Measurements from ENCODE around the gene TMEM254. TPM values are rescaled to one million over a fixed set of nuclear protein-coding genes. Genes with fewer than 3 reads are reported as not detected.

The TMEM254 gene
- total and polyA plus RNA-seq, 2 of the 4 experiments (the other 2 are of a cell fraction), result 4.7 to 10.7 TPM

DNA sequence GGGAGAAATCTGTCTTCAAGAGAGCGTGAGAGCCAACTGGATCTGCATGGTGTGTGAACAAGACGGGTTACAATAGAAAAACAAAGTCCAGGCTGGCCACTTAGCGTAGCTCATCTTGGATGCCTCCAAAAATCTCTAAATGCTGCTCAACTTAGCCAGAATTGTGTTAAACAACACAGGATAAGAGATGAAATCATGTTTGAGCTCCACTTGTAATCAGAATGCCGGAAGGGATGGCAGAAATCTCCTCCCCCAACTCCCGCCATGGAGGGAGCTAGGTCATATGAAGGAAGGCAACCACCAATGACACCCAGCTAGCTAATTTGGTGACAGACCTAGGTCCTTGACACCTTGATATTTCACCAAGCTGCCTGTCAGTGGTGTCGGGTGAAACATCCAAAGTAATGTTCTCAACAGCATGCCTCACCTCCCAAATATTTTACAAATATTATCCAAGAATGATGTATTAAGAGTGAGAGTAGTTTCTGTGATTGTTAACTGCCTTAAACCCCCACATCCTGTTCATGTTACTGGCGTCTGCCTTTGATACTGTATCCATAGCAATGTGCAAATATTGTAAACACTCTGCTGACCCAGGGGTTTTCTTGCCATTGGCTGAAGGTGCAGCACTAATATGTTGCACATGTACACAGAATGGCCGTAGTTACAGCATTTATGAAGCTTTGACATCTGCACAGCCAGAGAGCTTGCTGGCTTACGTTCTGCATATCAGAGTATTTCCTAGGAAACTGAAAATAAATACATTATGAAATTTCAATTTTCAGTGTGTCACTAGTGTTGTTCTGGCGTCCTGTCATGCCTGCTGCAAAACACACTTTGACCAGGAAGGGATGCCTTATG is 25.8 kb downstream of the TMEM254 start:
- 10% methylated on average over 2 of the region's 10 CpGs; no CpG with 5 or more reads in 1 of the 2 experiments for WGBS, 2 experiments (ENCODE audit: extremely low coverage in 2 of 2, insufficient read length in 1 of 2)
- Histone ChIP-seq H2AK9ac (replicated peaks; ENCODE audit: low read depth, low read length, poor library complexity) (no peak overlapping the region), H3K27ac (ENCODE audit: insufficient read depth, low read length) (peak overlapping the region; percentile 42; the same call in 1 of the 2 replicates), H2BK120ac (ENCODE audit: low read depth, low read length) (no peak overlapping the region), H3K4me1 (ENCODE audit: control insufficient read depth, insufficient read depth, low read length) (no peaks in the 10 kb centered on the region; the same call in 1 of the 2 replicates), H3K14ac (replicated peaks; ENCODE audit: low read depth, low read length) (no peak overlapping the region), H2BK5ac (ENCODE audit: low read depth, low read length, poor library complexity, severe bottlenecking) (no peak overlapping the region), H2BK20ac (ENCODE audit: low read depth, low read length) (no peak overlapping the region), H2BK15ac (ENCODE audit: low read depth, low read length) (no peak overlapping the region), H3K9ac (ENCODE audit: low read depth, low read length) (no peak overlapping the region), H3K79me1 (ENCODE audit: low read depth in 1 of 2, low read length in 2 of 2) (no peaks in the 10 kb centered on the region), H3K18ac (ENCODE audit: low read depth, low read length) (no peak overlapping the region), H3K4me3 (ENCODE audit: insufficient read depth, low read depth, low read length) (no peak overlapping the region), H2AK5ac (ENCODE audit: low read depth, low read length) (no peak overlapping the region), H4K91ac (ENCODE audit: insufficient read depth, low read depth, low read length) (no peak overlapping the region), H2AFZ (replicated peaks; ENCODE audit: low read length, poor library complexity) (peak overlapping the region; percentile 14), H3K9me1 (ENCODE audit: insufficient read depth, low read length) (no peaks in the 10 kb centered on the region), H3K4ac (ENCODE audit: low read depth, low read length) (no peak overlapping the region), H4K5ac (ENCODE audit: low read depth, low read length) (no peak overlapping the region), H4K20me1 (ENCODE audit: insufficient read depth, low read length) (no peaks in the 10 kb centered on the region), H4K8ac (ENCODE audit: low read depth in 2 of 2, low read length in 2 of 2) (no peak overlapping the region), H3K27me3 (ENCODE audit: control insufficient read depth, insufficient read depth, low read length) (no peaks in the 10 kb centered on the region; the same call in 1 of the 2 replicates), H3K9me3 (ENCODE audit: control insufficient read depth, insufficient read depth, low read length) (peaks cover 12% of the 10 kb centered on the region), H3K36me3 (ENCODE audit: control insufficient read depth, insufficient read depth, low read length) (no peaks in the 10 kb centered on the region), H3K4me2 (ENCODE audit: low read depth, low read length) (peak overlapping the region; percentile 50), H3K56ac (ENCODE audit: extremely low read depth, insufficient read depth, low read length) (no peak overlapping the region), H3K23ac (ENCODE audit: low read depth, low read length) (no peak overlapping the region)
- ChIA-PET POLR2A (ENCODE audit: unreplicated experiment) (no interaction called here), CTCF (interaction anchor here (0.6 to 0.9 kb wide), 2 partner anchors 13 to 155 kb away, joined by 3 read pairs; no protein-coding TSS in a partner anchor)
- in situ Hi-C loops (cut with MboI; ENCODE audit: low sequenced_read_pairs) (no loop called here), dilution Hi-C loops (cut with HindIII; ENCODE audit: low sequenced_read_pairs, unreplicated experiment) (no loop called here), intact Hi-C loops (cut with micrococcal nuclease) (no loop called here)
- ATAC-seq (ENCODE audit: low read depth) (peak; percentile 96), DNase-seq (peak; percentile 90)
- TF ChIP-seq MAFK (IDR thresholded peaks at IDR 0.05; ENCODE audit: low read depth, low read length) (peak; percentile 55), CEBPB (IDR thresholded peaks at IDR 0.05; ENCODE audit: low read depth, low read length) (peak; percentile 22; the same call in 1 of the 2 replicates)
- TF ChIP-seq, protein P1, sequence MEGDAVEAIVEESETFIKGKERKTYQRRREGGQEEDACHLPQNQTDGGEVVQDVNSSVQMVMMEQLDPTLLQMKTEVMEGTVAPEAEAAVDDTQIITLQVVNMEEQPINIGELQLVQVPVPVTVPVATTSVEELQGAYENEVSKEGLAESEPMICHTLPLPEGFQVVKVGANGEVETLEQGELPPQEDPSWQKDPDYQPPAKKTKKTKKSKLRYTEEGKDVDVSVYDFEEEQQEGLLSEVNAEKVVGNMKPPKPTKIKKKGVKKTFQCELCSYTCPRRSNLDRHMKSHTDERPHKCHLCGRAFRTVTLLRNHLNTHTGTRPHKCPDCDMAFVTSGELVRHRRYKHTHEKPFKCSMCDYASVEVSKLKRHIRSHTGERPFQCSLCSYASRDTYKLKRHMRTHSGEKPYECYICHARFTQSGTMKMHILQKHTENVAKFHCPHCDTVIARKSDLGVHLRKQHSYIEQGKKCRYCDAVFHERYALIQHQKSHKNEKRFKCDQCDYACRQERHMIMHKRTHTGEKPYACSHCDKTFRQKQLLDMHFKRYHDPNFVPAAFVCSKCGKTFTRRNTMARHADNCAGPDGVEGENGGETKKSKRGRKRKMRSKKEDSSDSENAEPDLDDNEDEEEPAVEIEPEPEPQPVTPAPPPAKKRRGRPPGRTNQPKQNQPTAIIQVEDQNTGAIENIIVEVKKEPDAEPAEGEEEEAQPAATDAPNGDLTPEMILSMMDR (conservative IDR thresholded peaks at IDR 0.05; ENCODE audit: low read depth, low read length), result no peak
- no TSS peak for BruUV-seq (replicated peaks)
